ENCODE data around the gene NHERF1. TPM values are rescaled to one million over a fixed set of nuclear protein-coding genes. Genes with fewer than 3 reads are reported as not detected.

NHERF1 gene
- total and polyA plus RNA-seq, 2 of the 8 experiments (the other 6 are each of a cell fraction or from before 2014, with no cell fraction given) = 92.9 to 99.2 TPM

DNA sequence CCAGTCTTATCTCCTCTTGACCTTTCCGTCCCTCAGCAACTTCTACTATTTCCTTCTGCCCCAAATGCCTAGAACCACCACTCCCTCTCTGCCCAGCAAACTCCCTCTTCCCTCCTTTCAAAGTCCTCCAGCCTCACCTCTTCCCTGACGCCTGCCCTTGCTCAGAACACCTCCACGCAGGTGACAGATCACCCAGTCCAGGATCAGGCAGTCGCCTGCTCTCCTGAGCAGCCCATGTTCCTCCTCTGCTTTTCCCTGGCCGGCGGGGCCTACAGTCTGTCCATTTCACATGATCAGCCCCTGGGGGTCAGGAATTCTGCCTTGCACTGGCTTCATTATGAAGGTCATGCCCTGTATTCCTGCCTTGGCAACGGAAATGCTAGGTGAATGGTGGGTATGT lies 36.1 kb upstream of the NHERF1 start:
- no peaks in the 10 kb centered on the region for H3K79me2 ChIP-seq (ENCODE audit: control insufficient read depth in 1 of 2, insufficient read depth in 2 of 2, low read length in 2 of 2)
- H2AK5ac ChIP-seq (ENCODE audit: low read depth, low read length) = no peak overlapping the region
- no peak for TF ChIP-seq SRF (IDR thresholded peaks at IDR 0.05; ENCODE audit: low read depth, low read length)
- no peak for TF ChIP-seq ASH2L (IDR thresholded peaks at IDR 0.05; ENCODE audit: low read length)
- TF ChIP-seq KDM4A (IDR thresholded peaks at IDR 0.05; ENCODE audit: low read depth, low read length, severe bottlenecking) = no peak
- TF ChIP-seq HDAC6 (IDR thresholded peaks at IDR 0.05; ENCODE audit: low read depth, low read length) = no peak
- no peak for TF ChIP-seq SIN3A (conservative IDR thresholded peaks at IDR 0.05 in 1 of 2, IDR thresholded peaks at IDR 0.05 in 1 of 2; ENCODE audit: low read depth in 1 of 2, low read length in 2 of 2)
- TF ChIP-seq SP1 (IDR thresholded peaks at IDR 0.05; ENCODE audit: low read depth, low read length) = no peak
- no peak for TF ChIP-seq RAD21 (IDR thresholded peaks at IDR 0.05 in 1 of 2, conservative IDR thresholded peaks at IDR 0.05 in 1 of 2; ENCODE audit: low read depth in 2 of 2, low read length in 2 of 2)
- no peak for TF ChIP-seq HDAC2 (IDR thresholded peaks at IDR 0.05; ENCODE audit: borderline replicate concordance in 1 of 2, low read depth in 2 of 2, low read length in 2 of 2)
- TF ChIP-seq TCF12 (IDR thresholded peaks at IDR 0.05; ENCODE audit: low read depth, low read length) = no peak
- no peak for TF ChIP-seq POLR2A (IDR thresholded peaks at IDR 0.05; ENCODE audit: control extremely low read depth in 1 of 2, low read depth in 2 of 2, low read length in 2 of 2)
- TF ChIP-seq TEAD4 (IDR thresholded peaks at IDR 0.05; ENCODE audit: low read depth, low read length) = no peak
- TF ChIP-seq, protein P1, sequence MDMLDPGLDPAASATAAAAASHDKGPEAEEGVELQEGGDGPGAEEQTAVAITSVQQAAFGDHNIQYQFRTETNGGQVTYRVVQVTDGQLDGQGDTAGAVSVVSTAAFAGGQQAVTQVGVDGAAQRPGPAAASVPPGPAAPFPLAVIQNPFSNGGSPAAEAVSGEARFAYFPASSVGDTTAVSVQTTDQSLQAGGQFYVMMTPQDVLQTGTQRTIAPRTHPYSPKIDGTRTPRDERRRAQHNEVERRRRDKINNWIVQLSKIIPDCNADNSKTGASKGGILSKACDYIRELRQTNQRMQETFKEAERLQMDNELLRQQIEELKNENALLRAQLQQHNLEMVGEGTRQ (IDR thresholded peaks at IDR 0.05; ENCODE audit: low read length) = no peak
- H4K8ac ChIP-seq (ENCODE audit: extremely low read depth, insufficient read depth, low read length) = no peak overlapping the region
- no peak overlapping the region for H3K4ac ChIP-seq (replicated peaks; ENCODE audit: insufficient read length, low read depth, low read length)
- POLR2A ChIA-PET (ENCODE audit: partially characterized antibody) = no interaction called here
- CTCF ChIA-PET (ENCODE audit: partially characterized antibody) = interaction anchor here (1.6 kb wide), 1 partner anchor 55 kb away, joined by 4 read pairs; no protein-coding TSS in a partner anchor
- H3K9ac ChIP-seq (replicated peaks in 1 of 4; ENCODE audit: extremely low read depth in 1 of 4, low read depth in 3 of 4, low read length in 3 of 4) = no peak overlapping the region
- H4K91ac ChIP-seq (replicated peaks; ENCODE audit: insufficient read length, low read length) = no peak overlapping the region
- H3K23me2 ChIP-seq (ENCODE audit: low read depth, low read length) = no peaks in the 10 kb centered on the region
- H3K79me1 ChIP-seq (ENCODE audit: low read depth, low read length) = no peaks in the 10 kb centered on the region
- H3K18ac ChIP-seq (ENCODE audit: extremely low read depth, low read length) = no peak overlapping the region
- no peak overlapping the region for H3K23ac ChIP-seq (ENCODE audit: insufficient read length)
- H3K4me1 ChIP-seq (replicated peaks in 1 of 4; ENCODE audit: control insufficient read depth in 3 of 4, insufficient read depth in 4 of 4, low read length in 3 of 4) = no peaks in the 10 kb centered on the region
- WGBS, 2 experiments (ENCODE audit: extremely low coverage in 1 of 2, insufficient coverage in 1 of 2, insufficient read length in 1 of 2, insufficient replicate concordance in 2 of 2, low coverage in 1 of 2, low lambda C conversion rate in 2 of 2, missing lambda C conversion rate in 1 of 2) = 80% methylated on average over 7 of the region's 7 CpGs; no CpG with 5 or more reads in 1 of the 2 experiments
- FAIRE-seq (no peak), DNase-seq (ENCODE audit: low read depth in 1 of 2, low spot score in 2 of 2) (no peak)
- H3K27me3 ChIP-seq (replicated peaks in 1 of 4; ENCODE audit: control insufficient read depth in 3 of 4, extremely low read depth in 1 of 4, insufficient read depth in 3 of 4, low read length in 3 of 4) = no peaks in the 10 kb centered on the region; a peak in 1 of 7 replicates
- no peak overlapping the region for H3K27ac ChIP-seq (ENCODE audit: low read depth, low read length)
- H4K5ac ChIP-seq (ENCODE audit: insufficient read length, low read depth, low read length) = no peak overlapping the region
- H3K36me3 ChIP-seq (ENCODE audit: control insufficient read depth in 2 of 4, insufficient read depth in 4 of 4, low read length in 3 of 4) = no peaks in the 10 kb centered on the region
- H3K9me3 ChIP-seq (ENCODE audit: insufficient read depth in 2 of 2, low read depth in 1 of 2, low read length in 1 of 2) = no peaks in the 10 kb centered on the region
- H3K56ac ChIP-seq (replicated peaks; ENCODE audit: insufficient read length, low read depth, low read length) = no peak overlapping the region
- no peak overlapping the region for H3K4me3 ChIP-seq (ENCODE audit: extremely low read depth in 1 of 4, insufficient read depth in 2 of 4, low read depth in 3 of 4, low read length in 4 of 4)
- no peaks in the 10 kb centered on the region for H4K20me1 ChIP-seq (replicated peaks in 1 of 2; ENCODE audit: control insufficient read depth in 1 of 2, insufficient read depth in 2 of 2, low read length in 2 of 2)
- no peak overlapping the region for H3K4me2 ChIP-seq (ENCODE audit: insufficient read depth in 1 of 2, low read depth in 2 of 2, low read length in 2 of 2)
- no peak overlapping the region for H2AFZ ChIP-seq (ENCODE audit: low read length)
- no peak overlapping the region for H2BK12ac ChIP-seq (ENCODE audit: low read depth, low read length)
- no peak overlapping the region for H2BK120ac ChIP-seq (replicated peaks; ENCODE audit: low read depth, low read length)
- H2BK20ac ChIP-seq (ENCODE audit: low read length) = no peak overlapping the region
- no peak overlapping the region for H2BK15ac ChIP-seq (ENCODE audit: low read length)
- H2BK5ac ChIP-seq (ENCODE audit: low read depth, low read length) = no peak overlapping the region
- no peak overlapping the region for H3K14ac ChIP-seq (ENCODE audit: insufficient read length)

Measured in H1 (cell line).